K562 (cell line): Measurements from ENCODE around the gene ATXN1. TPM values are rescaled to one million over a fixed set of nuclear protein-coding genes. Genes with fewer than 3 reads are reported as not detected.

Experiments used
- ATAC-seq: fragments of 200-7000 bp; cut with Tn5 transposase; 3 replicates; pipeline ENCODE4 v1.9.1; 2020; ENCODE audit warnings: moderate library complexity
- BruUV-seq: library from RNA; stranded (reverse); fragments of 400-500 nt; replicated peaks from 2 replicates; lab custom pipeline; 2021; lab: Mats Ljungman, UMichigan
- CTCF ChIA-PET: fragments of 300-600 bp; formaldehyde crosslinking; extraction: SDS; loops from one replicate; lab custom pipeline; 2021; ENCODE audit warnings: low intra/inter-chr PET ratio; lab: Yijun Ruan, JAX
- POLR2A ChIA-PET: fragments of 300-600, 350-650 bp; sonication (Branson Sonifier 250); formaldehyde crosslinking; extraction: SDS; loops from one replicate; lab custom pipeline; 2021; ENCODE audit warnings: antibody characterized with exemption, inconsistent platforms; lab: Yijun Ruan, JAX
- DNase-seq, 4 experiments: peaks; one replicate each; pipeline versions ENCODE4 v3.0.0 to v3.0.0-alpha.2; 2011 to 2018; ENCODE audit warnings: low spot score in 3 of 4, mixed read lengths in 3 of 4; ENCODE audit errors: extremely low read depth in 1 of 4
- FAIRE-seq: peaks from 2 replicates; lab custom pipeline; 2011; peaks lifted over from hg19 to GRCh38; lab: Jason Lieb, UNC
- H2AFZ ChIP-seq: 2 replicates; pipeline ENCODE4 v1.6.0; 2011; ENCODE audit warnings: low read depth, low read length, control low read depth, inconsistent platforms
- H3K27ac ChIP-seq: fragments of 200-600 bp; 3 replicates; pipeline ENCODE4 v1.8.0; 2011; ENCODE audit warnings: low read depth, mild to moderate bottlenecking, control low read depth, inconsistent platforms, low read length, moderate library complexity, mixed read lengths; ENCODE audit errors: extremely low read depth
- H3K27me3 ChIP-seq, 2 experiments: fragments of 300-600 bp in 1 of 2; 2 replicates in 1 of 2; 3 replicates in 1 of 2; pipeline versions ENCODE4 v1.6.0 to v1.8.0; 2011; ENCODE audit warnings: inconsistent platforms in 2 of 2, low read length in 2 of 2, mild to moderate bottlenecking in 1 of 2, mixed read lengths in 1 of 2, moderate library complexity in 1 of 2; ENCODE audit not compliant: control insufficient read depth in 2 of 2, insufficient read depth in 2 of 2
- H3K36me3 ChIP-seq: fragments of 300-600 bp; 3 replicates; pipeline ENCODE4 v1.8.0; 2011; ENCODE audit warnings: mild to moderate bottlenecking, low read length, inconsistent platforms; ENCODE audit not compliant: control insufficient read depth, insufficient read depth
- H3K4me1 ChIP-seq, 2 experiments: fragments of 200-600 bp in 1 of 2; replicated peaks in 1 of 2; 2 replicates in 1 of 2; 3 replicates in 1 of 2; pipeline versions ENCODE4 v1.5.1 to v1.8.0; 2011; ENCODE audit warnings: inconsistent platforms in 2 of 2, low read length in 2 of 2, mild to moderate bottlenecking in 1 of 2, mixed read lengths in 1 of 2, moderate library complexity in 1 of 2; ENCODE audit not compliant: control insufficient read depth in 2 of 2, insufficient read depth in 2 of 2
- H3K4me2 ChIP-seq: 2 replicates; pipeline ENCODE4 v1.6.1; 2011; ENCODE audit warnings: low read length, control low read depth, inconsistent platforms, mixed read lengths; ENCODE audit not compliant: insufficient read depth
- H3K4me3 ChIP-seq: fragments of 200-600 bp; sonication (generic), shearing (Covaris generic); 2 replicates; pipeline ENCODE4 v1.5.1; 2016; ENCODE audit warnings: control low read depth, inconsistent platforms
- H3K79me2 ChIP-seq: fragments of 200-600 bp; 3 replicates; pipeline ENCODE4 v1.8.0; 2011; ENCODE audit warnings: low read length, inconsistent platforms; ENCODE audit not compliant: control insufficient read depth, insufficient read depth
- H3K9ac ChIP-seq, 2 experiments: 2 replicates each; pipeline versions ENCODE4 v1.6.0 to v1.6.1; 2011; ENCODE audit warnings: low read depth in 2 of 2, low read length in 2 of 2, control low read depth in 1 of 2, inconsistent platforms in 1 of 2, mild to moderate bottlenecking in 1 of 2, mixed read lengths in 1 of 2; ENCODE audit not compliant: insufficient read depth in 1 of 2
- H3K9me1 ChIP-seq: one replicate; pipeline ENCODE4 v1.6.0; 2011; ENCODE audit warnings: inconsistent platforms, mild to moderate bottlenecking, low read length, moderate library complexity; ENCODE audit not compliant: control insufficient read depth, insufficient read depth
- H3K9me3 ChIP-seq: replicated peaks from 2 replicates; pipeline ENCODE4 v1.5.1; 2011; ENCODE audit warnings: low read depth, low read length, inconsistent platforms; ENCODE audit not compliant: control insufficient read depth, insufficient read depth
- H4K20me1 ChIP-seq: replicated peaks from 2 replicates; pipeline ENCODE4 v1.6.1; 2011; ENCODE audit warnings: low read length, inconsistent platforms, mixed read lengths; ENCODE audit not compliant: control insufficient read depth, insufficient read depth
- ATF3 ChIP-seq, 2 experiments: fragments of 450-650 bp in 1 of 2; sonication (generic) in 1 of 2; formaldehyde crosslinking in 1 of 2; IDR thresholded peaks in 1 of 2; conservative IDR thresholded peaks in 1 of 2; 2 replicates each; pipeline versions ENCODE4 v1.6.1 to v1.8.1; 2016 to 2023; ENCODE audit warnings: mild to moderate bottlenecking in 2 of 2, moderate library complexity in 2 of 2, inconsistent platforms in 1 of 2, missing genetic modification reagents in 1 of 2
- ATF7 ChIP-seq: fragments of 450-650 bp; IDR thresholded peaks from 2 replicates; pipeline ENCODE4 v1.7.1; 2014; ENCODE audit warnings: mild to moderate bottlenecking, moderate library complexity
- MNT ChIP-seq, 2 experiments: fragments of 450-650 bp; conservative IDR thresholded peaks; 2 replicates each; pipeline ENCODE4 v1.6.1; 2017; ENCODE audit warnings: mild to moderate bottlenecking in 2 of 2, moderate library complexity in 2 of 2
- RCOR1 ChIP-seq, 2 experiments: IDR thresholded peaks; 2 replicates each; pipeline ENCODE4 v1.6.1; 2012; ENCODE audit warnings: low read depth in 2 of 2, low read length in 2 of 2, borderline replicate concordance in 1 of 2, improper control_type of control experiment in 1 of 2
- WGBS: fragments of 100-300 bp; shearing (Covaris generic); methylation state at CpG from one replicate; pipeline ENCODE4 v1.1.6; 2016; ENCODE audit warnings: low coverage, mixed read lengths; ENCODE audit not compliant: insufficient coverage; ENCODE audit errors: missing lambda C conversion rate; 5-methylcytosine and 5-hydroxymethylcytosine counted together
- in situ Hi-C: fragments of 300-500 bp; cut with MboI; formaldehyde crosslinking; loops from 4 replicates; pipeline ENCODE4 v1.15.0; 2018; ENCODE audit warnings: inconsistent platforms, mixed read lengths
- intact Hi-C: fragments of 100-400 bp; cut with micrococcal nuclease; formaldehyde crosslinking; loops from 2 replicates; pipeline ENCODE4 v1.14.2; 2022
- polyA plus RNA-seq, 8 experiments: library from polyadenylated mRNA; depleted of rRNA in 4 of 8; stranded (reverse) in 5 of 8; unstranded in 3 of 8; fragments of >200 nt; fragmentation: Nextera tagmentation in 2 of 8; fragmentation: Illumina TruSeq in 1 of 8; extraction: Ambion mirVana in 2 of 8; extraction: Trizol in 1 of 8; gene quantifications; 2 replicates each; pipeline versions ENCODE4 v1.2.1 to v1.2.3, GENCODE V29; 2011 to 2014; ENCODE audit warnings: inconsistent platforms in 1 of 8, missing spikeins in 1 of 8
- total RNA-seq, 7 experiments: library from RNA; depleted of rRNA in 6 of 7; stranded (reverse); fragments of >200 nt in 6 of 7; fragmentation: Illumina TruSeq in 2 of 7; extraction: Trizol in 2 of 7; gene quantifications; 2 replicates each; pipeline versions ENCODE4 v1.2.1 to v1.2.3, GENCODE V29; 2011 to 2021; ENCODE audit warnings: low replicate concordance in 1 of 7

Gene ATXN1
- total and polyA plus RNA-seq, 9 of the 15 experiments (the other 6 are each of a cell fraction or from before 2014, with no cell fraction given), result under 0.01 to 1.2 (median 0.58) TPM

- no peak overlapping the region for H3K4me3 ChIP-seq
- no peak overlapping the region for H3K4me2 ChIP-seq
- H2AFZ ChIP-seq, result no peak overlapping the region
- H3K36me3 ChIP-seq, result no peaks in the 10 kb centered on the region
- no peaks in the 10 kb centered on the region for H4K20me1 ChIP-seq
- no peaks in the 10 kb centered on the region for H3K79me2 ChIP-seq
- H3K27ac ChIP-seq, result no peak overlapping the region
- FAIRE-seq (no peak), DNase-seq (peak in 2 of 4 experiments; percentile 5 to 22), ATAC-seq (peak; percentile 46)
- CTCF ChIA-PET, result no interaction called here
- no peaks in the 10 kb centered on the region for H3K9me1 ChIP-seq
- no peak overlapping the region for H3K9ac ChIP-seq
- peaks cover 10 to 11% of the 10 kb centered on the region in 2 experiments; a peak in 4 of 5 replicates for H3K27me3 ChIP-seq
- intact Hi-C loops (no loop called here), in situ Hi-C loops (no loop called here)
- H3K9me3 ChIP-seq, result no peaks in the 10 kb centered on the region
- POLR2A ChIA-PET, result interaction anchor here (0.7 to 2.8 kb wide), 3 partner anchors 10 to 22 kb away, joined by 3 to 7 read pairs (median 3); no protein-coding TSS in a partner anchor
- H3K4me1 ChIP-seq, result no peaks in the 10 kb centered on the region
- no TSS peak for BruUV-seq
- WGBS, result 3% methylated on average over 24 of the region's 24 CpGs
- TF ChIP-seq ATF7 (peak; percentile 41; the same call in 1 of the 2 replicates), RCOR1 (IDR thresholded peaks at IDR 0.05; ENCODE audit: borderline replicate concordance in 1 of 2, low read depth in 2 of 2, low read length in 2 of 2) (no peak), ATF3 (IDR thresholded peaks at IDR 0.05) (peak; percentile 65), ATF3 (CRISPR knock-in tag; conservative IDR thresholded peaks at IDR 0.05) (no peak), MNT (conservative IDR thresholded peaks at IDR 0.05) (no peak)
These were observed 42.3 kb upstream of the ATXN1 start for GRCh38 chr6:16803294-16804200.
